AG04449 (cell line): ENCODE data around the gene DYNC1LI2.
A peak's percentile ranks its signal among the peaks of the same experiment; 100 is the strongest.

Source experiments
- CTCF ChIA-PET: fragments of 350-600 bp; formaldehyde crosslinking; extraction: SDS; loops from one replicate; lab custom pipeline; 2021; ENCODE audit warnings: antibody characterized with exemption; lab: Yijun Ruan, JAX
- POLR2A ChIA-PET: fragments of 400-600, 350-600 bp; formaldehyde crosslinking; extraction: SDS; loops from one replicate; lab custom pipeline; 2020; ENCODE audit warnings: antibody characterized with exemption, inconsistent platforms; lab: Yijun Ruan, JAX
- DNase-seq: peaks from one replicate; pipeline ENCODE4 v3.0.0-alpha.2; 2010; ENCODE audit warnings: low read depth, low spot score
- H3K4me3 ChIP-seq: 2 replicates; pipeline ENCODE4 v1.5.1; 2011; ENCODE audit warnings: low read depth, mild to moderate bottlenecking, control low read depth, low read length
- TF ChIP-seq, protein P1 (sequence below): IDR thresholded peaks from one replicate; pipeline ENCODE4 v1.5.1; 2011; ENCODE audit warnings: mild to moderate bottlenecking, moderate library complexity, low read length, control low read depth, inconsistent platforms; ENCODE audit not compliant: insufficient read depth; ENCODE audit errors: missing control alignments

Gene DYNC1LI2

GRCh38 chr16:66740010-66740409 is 11.4 kb downstream of the DYNC1LI2 start:
- ChIA-PET CTCF (interaction anchor here (1.0 to 20.6 kb wide), 18 partner anchors 3 to 334 kb away, joined by 3 to 501 read pairs (median 9); partner anchors contain the start of genes DYNC1LI2 and NAE1), POLR2A (interaction anchor here (0.6 to 1.1 kb wide), 4 partner anchors 27 to 1563 kb away, joined by 3 read pairs; no protein-coding TSS in a partner anchor)
- no peak overlapping the region for H3K4me3 ChIP-seq
- TF ChIP-seq, protein P1, sequence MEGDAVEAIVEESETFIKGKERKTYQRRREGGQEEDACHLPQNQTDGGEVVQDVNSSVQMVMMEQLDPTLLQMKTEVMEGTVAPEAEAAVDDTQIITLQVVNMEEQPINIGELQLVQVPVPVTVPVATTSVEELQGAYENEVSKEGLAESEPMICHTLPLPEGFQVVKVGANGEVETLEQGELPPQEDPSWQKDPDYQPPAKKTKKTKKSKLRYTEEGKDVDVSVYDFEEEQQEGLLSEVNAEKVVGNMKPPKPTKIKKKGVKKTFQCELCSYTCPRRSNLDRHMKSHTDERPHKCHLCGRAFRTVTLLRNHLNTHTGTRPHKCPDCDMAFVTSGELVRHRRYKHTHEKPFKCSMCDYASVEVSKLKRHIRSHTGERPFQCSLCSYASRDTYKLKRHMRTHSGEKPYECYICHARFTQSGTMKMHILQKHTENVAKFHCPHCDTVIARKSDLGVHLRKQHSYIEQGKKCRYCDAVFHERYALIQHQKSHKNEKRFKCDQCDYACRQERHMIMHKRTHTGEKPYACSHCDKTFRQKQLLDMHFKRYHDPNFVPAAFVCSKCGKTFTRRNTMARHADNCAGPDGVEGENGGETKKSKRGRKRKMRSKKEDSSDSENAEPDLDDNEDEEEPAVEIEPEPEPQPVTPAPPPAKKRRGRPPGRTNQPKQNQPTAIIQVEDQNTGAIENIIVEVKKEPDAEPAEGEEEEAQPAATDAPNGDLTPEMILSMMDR, result peak; percentile 44
- no peak for DNase-seq

GRCh38 chr16:66735891-66736290 is 15.5 kb downstream of the DYNC1LI2 start:
- ChIA-PET POLR2A (no interaction called here), CTCF (interaction anchor here (1.1 to 20.6 kb wide), 8 partner anchors 2 to 132 kb away, joined by 3 to 501 read pairs (median 14); partner anchors contain the start of genes DYNC1LI2 and NAE1)
- DNase-seq, result no peak
- TF ChIP-seq, protein P1, result no peak
- H3K4me3 ChIP-seq, result no peak overlapping the region

- no peak overlapping the region for H3K4me3 ChIP-seq
- POLR2A ChIA-PET, result no interaction called here
- CTCF ChIA-PET, result interaction anchor here (0.9 to 19.9 kb wide), 8 partner anchors 9 to 136 kb away, joined by 3 to 501 read pairs (median 4); partner anchors contain the start of genes DYNC1LI2 and NAE1
- DNase-seq, result no peak
- TF ChIP-seq, protein P1, result no peak
Observed at GRCh38 chr16:66731101-66731500, 20.3 kb downstream of the DYNC1LI2 start.

- ChIA-PET POLR2A (interaction anchor here (1.2 kb wide), 1 partner anchor 13 kb away, joined by 3 read pairs; no protein-coding TSS in a partner anchor), CTCF (interaction anchor here (0.9 to 19.9 kb wide), 26 partner anchors 12 to 323 kb away, joined by 3 to 501 read pairs (median 7); partner anchors contain the start of genes DYNC1LI2 and NAE1)
- no peak for DNase-seq
- TF ChIP-seq, protein P1, result no peak
- no peak overlapping the region for H3K4me3 ChIP-seq
Observed at GRCh38 chr16:66728804-66729203, 22.6 kb downstream of the DYNC1LI2 start.

- TF ChIP-seq, protein P1, result peak; percentile 51
- no peak for DNase-seq
- POLR2A ChIA-PET, result interaction anchor here (1.2 kb wide), 1 partner anchor 13 kb away, joined by 3 read pairs; no protein-coding TSS in a partner anchor
- no peak overlapping the region for H3K4me3 ChIP-seq
- CTCF ChIA-PET, result interaction anchor here (0.9 to 19.9 kb wide), 29 partner anchors 11 to 322 kb away, joined by 3 to 501 read pairs (median 5); partner anchors contain the start of genes DYNC1LI2 and NAE1
Observed at GRCh38 chr16:66728117-66728787, 23.2 kb downstream of the DYNC1LI2 start.

DNA sequence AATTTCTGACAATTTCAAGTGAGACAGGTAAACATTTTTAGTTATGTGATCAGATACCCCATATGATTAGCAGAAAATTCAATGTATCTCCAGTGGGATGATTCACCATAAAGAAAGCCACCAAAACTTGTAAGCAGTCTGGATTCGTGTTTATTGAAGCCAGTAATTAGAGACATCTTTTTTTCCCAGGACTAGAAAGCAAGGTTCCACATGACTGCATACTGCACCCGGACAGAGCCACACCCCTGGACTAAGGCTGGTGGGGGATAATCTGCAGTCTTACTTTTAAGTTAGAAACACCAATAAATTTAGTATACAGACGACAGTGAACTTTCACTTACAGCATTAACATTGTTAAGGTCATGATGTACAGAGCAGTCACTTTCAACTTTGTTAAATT is 30.6 kb downstream of the DYNC1LI2 start:
- ChIA-PET POLR2A (no interaction called here), CTCF (interaction anchor here (0.9 to 2.7 kb wide), 5 partner anchors 9 to 112 kb away, joined by 3 to 19 read pairs (median 8); no protein-coding TSS in a partner anchor)
- DNase-seq, result no peak
- H3K4me3 ChIP-seq, result no peak overlapping the region
- TF ChIP-seq, protein P1, result no peak
